SK-N-SH (cell line): ENCODE data around the gene PCNX2. TPM values are rescaled to one million over a fixed set of nuclear protein-coding genes. Genes with fewer than 3 reads are reported as not detected.

Experiments used
- CTCF ChIA-PET: fragments of 300-600, 350-600 bp; formaldehyde crosslinking; extraction: SDS; loops from one replicate; lab custom pipeline; 2021; lab: Yijun Ruan, JAX
- POLR2A ChIA-PET: fragments of 350-600 bp; sonication (Branson Sonifier 250); formaldehyde crosslinking; extraction: SDS; loops from one replicate; lab custom pipeline; 2020; ENCODE audit warnings: antibody characterized with exemption, inconsistent platforms; lab: Yijun Ruan, JAX
- DNase-seq: peaks from one replicate; pipeline ENCODE4 v3.0.0; 2012
- H2AFZ ChIP-seq: fragments of 200-600 bp; sonication (generic); 2 replicates; pipeline ENCODE4 v1.8.1; 2016; ENCODE audit warnings: antibody characterized with exemption, mild to moderate bottlenecking, low read depth
- H3F3A ChIP-seq: fragments of 200-600 bp; sonication (generic); replicated peaks from 2 replicates; pipeline ENCODE3; 2016; ENCODE audit warnings: antibody characterized with exemption, mild to moderate bottlenecking; ENCODE audit not compliant: insufficient read depth
- H3K27ac ChIP-seq, 2 experiments: fragments of 200-500 bp in 1 of 2; fragments of 200-600 bp in 1 of 2; sonication (Bioruptor generic) in 1 of 2; sonication (generic), shearing (Covaris generic) in 1 of 2; 2 replicates each; pipeline versions ENCODE4 v1.5.1 to v1.6.1; 2014 to 2016; ENCODE audit warnings: low read depth in 2 of 2, inconsistent platforms in 1 of 2, low read length in 1 of 2, mild to moderate bottlenecking in 1 of 2, mixed read lengths in 1 of 2
- H3K27me3 ChIP-seq: fragments of 200-600 bp; sonication (generic), shearing (Covaris generic); 2 replicates; pipeline ENCODE4 v1.6.1; 2016; ENCODE audit warnings: mixed run types; ENCODE audit not compliant: insufficient read depth
- H3K36me3 ChIP-seq, 2 experiments: fragments of 200-500 bp in 1 of 2; fragments of 200-600 bp in 1 of 2; sonication (Bioruptor generic) in 1 of 2; sonication (generic) in 1 of 2; replicated peaks in 1 of 2; 2 replicates each; pipeline versions ENCODE3 to v1.5.1; 2014 to 2016; ENCODE audit warnings: low read length in 1 of 2, mild to moderate bottlenecking in 1 of 2; ENCODE audit not compliant: insufficient read depth in 2 of 2, control insufficient read depth in 1 of 2
- H3K4me1 ChIP-seq, 2 experiments: fragments of 200-500 bp in 1 of 2; fragments of 200-600 bp in 1 of 2; sonication (Bioruptor generic) in 1 of 2; sonication (generic), shearing (Covaris generic) in 1 of 2; 2 replicates each; pipeline versions ENCODE4 v1.5.1 to v1.6.1; 2014 to 2016; ENCODE audit warnings: low read depth in 1 of 2, low read length in 1 of 2, mixed run types in 1 of 2; ENCODE audit not compliant: insufficient read depth in 2 of 2, control insufficient read depth in 1 of 2
- H3K4me2 ChIP-seq: fragments of 200-600 bp; sonication (generic), shearing (Covaris generic); 2 replicates; pipeline ENCODE4 v1.6.1; 2017; ENCODE audit warnings: mixed run types
- H3K4me3 ChIP-seq, 2 experiments: fragments of 200-500 bp in 1 of 2; fragments of 200-600 bp in 1 of 2; sonication (Bioruptor generic) in 1 of 2; sonication (generic), shearing (Covaris generic) in 1 of 2; 2 replicates each; pipeline versions ENCODE4 v1.5.1 to v1.8.1; 2014 to 2016; ENCODE audit warnings: low read depth in 2 of 2, inconsistent platforms in 1 of 2, low read length in 1 of 2, mild to moderate bottlenecking in 1 of 2, mixed read lengths in 1 of 2, moderate library complexity in 1 of 2
- H3K79me2 ChIP-seq: fragments of 200-600 bp; sonication (generic); 2 replicates; pipeline ENCODE4 v1.8.1; 2017; ENCODE audit warnings: mild to moderate bottlenecking; ENCODE audit not compliant: insufficient read depth
- H3K9ac ChIP-seq: fragments of 200-600 bp; sonication (generic); 2 replicates; pipeline ENCODE4 v1.6.1; 2017; ENCODE audit warnings: mixed run types
- H3K9me2 ChIP-seq: fragments of 200-600 bp; sonication (generic); 2 replicates; pipeline ENCODE4 v1.6.1; 2017; ENCODE audit warnings: mixed run types
- H3K9me3 ChIP-seq: fragments of 200-600 bp; sonication (generic); 2 replicates; pipeline ENCODE4 v1.6.1; 2017; ENCODE audit warnings: mixed run types, mild to moderate bottlenecking, moderate library complexity
- H4K20me1 ChIP-seq: fragments of 200-600 bp; sonication (generic); 2 replicates; pipeline ENCODE4 v1.6.1; 2017; ENCODE audit warnings: mild to moderate bottlenecking, mixed run types; ENCODE audit not compliant: insufficient read depth
- CHD2 ChIP-seq: fragments of 150-350 bp; IDR thresholded peaks from 2 replicates; pipeline ENCODE4 v1.6.1; 2018; ENCODE audit warnings: low read length; ENCODE audit not compliant: partially characterized antibody
- EZH2phosphoT487 ChIP-seq: fragments of 200-600 bp; sonication (generic); IDR thresholded peaks from 2 replicates; pipeline ENCODE4 v1.6.1; 2017; ENCODE audit warnings: low read depth, mixed run types, mild to moderate bottlenecking, antibody characterized with exemption, moderate library complexity, borderline replicate concordance
- FOSL2 ChIP-seq: IDR thresholded peaks from 2 replicates; pipeline ENCODE4 v1.4.0; 2012; ENCODE audit warnings: low read depth, mild to moderate bottlenecking, moderate library complexity, borderline replicate concordance
- FOXM1 ChIP-seq: IDR thresholded peaks from 2 replicates; pipeline ENCODE4 v1.4.0; 2012; ENCODE audit warnings: low read depth, mild to moderate bottlenecking
- GABPA ChIP-seq: IDR thresholded peaks from 2 replicates; pipeline ENCODE4 v1.4.0; 2012; ENCODE audit warnings: low read depth, mild to moderate bottlenecking
- MXI1 ChIP-seq: IDR thresholded peaks from 2 replicates; pipeline ENCODE4 v1.6.1; 2012; ENCODE audit warnings: mild to moderate bottlenecking, low read depth, low read length, improper control_type of control experiment
- NRF1 ChIP-seq: IDR thresholded peaks from 2 replicates; pipeline ENCODE4 v1.6.1; 2012; ENCODE audit warnings: low read depth, mild to moderate bottlenecking, low read length
- RXRA ChIP-seq: IDR thresholded peaks from 2 replicates; pipeline ENCODE4 v1.4.0; 2012; ENCODE audit warnings: low read depth, mild to moderate bottlenecking, borderline replicate concordance
- TAF1 ChIP-seq: IDR thresholded peaks from 2 replicates; pipeline ENCODE4 v1.6.1; 2012; ENCODE audit warnings: low read depth, mild to moderate bottlenecking, low read length, moderate library complexity, borderline replicate concordance
- TCF12 ChIP-seq: IDR thresholded peaks from 2 replicates; pipeline ENCODE4 v1.4.0; 2012
- TEAD4 ChIP-seq: IDR thresholded peaks from 2 replicates; pipeline ENCODE4 v1.4.0; 2012; ENCODE audit warnings: mild to moderate bottlenecking, borderline replicate concordance; ENCODE audit not compliant: insufficient read depth
- YY1 ChIP-seq: IDR thresholded peaks from 2 replicates; pipeline ENCODE4 v1.4.0; 2012; ENCODE audit warnings: low read depth, mild to moderate bottlenecking
- WGBS: methylation state at CpG from one replicate; pipeline ENCODE4 v1.1.6; 2017; ENCODE audit warnings: low lambda C conversion rate; 5-methylcytosine and 5-hydroxymethylcytosine counted together
- polyA plus RNA-seq, 3 experiments: library from polyadenylated mRNA; depleted of rRNA; stranded (reverse); fragments of >200 nt; gene quantifications; 2 replicates each; pipeline ENCODE4 v1.2.3, GENCODE V29; 2012
- TF ChIP-seq, protein P1 (sequence below): fragments of 150-350 bp; IDR thresholded peaks from 2 replicates; pipeline ENCODE4 v1.6.1; 2017; ENCODE audit warnings: antibody characterized with exemption, low read length, low read depth, borderline replicate concordance
- TF ChIP-seq, protein P2 (sequence below): IDR thresholded peaks from 2 replicates; pipeline ENCODE4 v1.4.0; 2012; ENCODE audit warnings: low read depth
- TF ChIP-seq, protein P3 (sequence below): IDR thresholded peaks from 2 replicates; pipeline ENCODE4; 2012
- TF ChIP-seq, protein P4 (sequence below): IDR thresholded peaks from 2 replicates; pipeline ENCODE4 v1.4.0; 2012; ENCODE audit warnings: low read depth, borderline replicate concordance
- TF ChIP-seq, protein P5 (sequence below): fragments of 200-600 bp; sonication (generic); IDR thresholded peaks from 2 replicates; pipeline ENCODE4 v1.6.1; 2017; ENCODE audit warnings: antibody characterized with exemption, mild to moderate bottlenecking, moderate library complexity
- TF ChIP-seq, protein P6 (sequence below): IDR thresholded peaks from 2 replicates; pipeline ENCODE4 v1.4.0; 2012; ENCODE audit warnings: low read depth, borderline replicate concordance

PCNX2 gene
- polyA plus RNA-seq, 1 of the 3 experiments (the other 2 are of a cell fraction), result 10.6 TPM

DNA sequence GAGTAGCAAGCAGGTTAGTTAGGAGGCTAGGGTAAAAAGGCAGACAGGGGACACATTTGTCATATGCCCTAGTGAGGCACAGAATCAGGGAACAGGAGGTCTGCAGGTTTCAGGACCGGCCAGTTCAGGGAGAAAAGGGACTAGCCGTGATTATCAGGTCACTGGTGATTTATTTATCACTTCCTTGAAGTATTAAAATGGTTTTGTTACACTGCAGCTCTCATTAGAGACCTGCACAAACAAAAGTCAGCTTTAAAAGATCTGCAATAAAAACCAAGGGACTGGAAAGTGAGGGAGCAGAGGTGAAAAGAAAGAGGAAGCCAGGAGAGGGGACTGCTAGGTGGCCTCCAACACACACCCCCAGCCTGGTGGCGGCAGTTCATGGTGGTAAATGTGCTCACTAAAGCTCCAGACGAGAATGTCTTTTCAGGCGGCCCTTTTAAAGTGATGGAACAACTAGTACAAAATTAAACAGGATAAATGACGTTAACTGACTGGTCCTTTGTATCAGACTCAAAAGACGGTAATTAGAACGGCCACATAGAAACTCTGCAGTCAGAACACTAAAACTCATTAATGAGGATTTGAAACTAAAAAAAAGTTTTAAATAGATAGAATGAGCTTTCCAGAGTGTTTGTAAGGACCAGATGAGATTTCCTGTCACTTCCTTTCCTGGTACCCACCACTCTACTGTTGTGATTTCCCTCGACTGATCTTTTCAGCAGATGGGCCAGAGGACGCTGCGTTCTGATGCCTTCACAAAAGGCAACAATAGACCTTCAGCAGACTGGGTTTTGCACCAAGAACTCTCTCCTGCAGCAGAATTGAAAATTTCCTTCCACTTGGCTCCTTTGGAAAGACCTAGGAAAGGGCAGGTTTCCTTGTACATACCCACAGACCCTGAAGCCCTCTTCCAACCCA lies 208.3 kb downstream of the PCNX2 start:
- Histone ChIP-seq H3K79me2 (no peaks in the 10 kb centered on the region), H3K27ac (no peak overlapping the region), H3K27me3 (no peaks in the 10 kb centered on the region), H3K4me3 (no peak overlapping the region), H3K4me1 (no peaks in the 10 kb centered on the region; a peak in 1 of 4 replicates), H3K9ac (no peak overlapping the region), H3K36me3 (peaks cover 5 to 7% of the 10 kb centered on the region in 2 experiments), H3K9me2 (no peaks in the 10 kb centered on the region), H3K9me3 (no peaks in the 10 kb centered on the region), H3F3A (no peaks in the 10 kb centered on the region), H4K20me1 (no peaks in the 10 kb centered on the region), H2AFZ (no peak overlapping the region), H3K4me2 (no peak overlapping the region)
- 96% methylated on average over 10 of the region's 11 CpGs for WGBS
- DNase-seq, result no peak
- TF ChIP-seq, protein P1, sequence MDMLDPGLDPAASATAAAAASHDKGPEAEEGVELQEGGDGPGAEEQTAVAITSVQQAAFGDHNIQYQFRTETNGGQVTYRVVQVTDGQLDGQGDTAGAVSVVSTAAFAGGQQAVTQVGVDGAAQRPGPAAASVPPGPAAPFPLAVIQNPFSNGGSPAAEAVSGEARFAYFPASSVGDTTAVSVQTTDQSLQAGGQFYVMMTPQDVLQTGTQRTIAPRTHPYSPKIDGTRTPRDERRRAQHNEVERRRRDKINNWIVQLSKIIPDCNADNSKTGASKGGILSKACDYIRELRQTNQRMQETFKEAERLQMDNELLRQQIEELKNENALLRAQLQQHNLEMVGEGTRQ, result no peak
- TF ChIP-seq, protein P2, sequence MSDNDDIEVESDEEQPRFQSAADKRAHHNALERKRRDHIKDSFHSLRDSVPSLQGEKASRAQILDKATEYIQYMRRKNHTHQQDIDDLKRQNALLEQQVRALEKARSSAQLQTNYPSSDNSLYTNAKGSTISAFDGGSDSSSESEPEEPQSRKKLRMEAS, result no peak
- no peak for TF ChIP-seq CHD2
- no peak for TF ChIP-seq MXI1
- TF ChIP-seq, protein P3, sequence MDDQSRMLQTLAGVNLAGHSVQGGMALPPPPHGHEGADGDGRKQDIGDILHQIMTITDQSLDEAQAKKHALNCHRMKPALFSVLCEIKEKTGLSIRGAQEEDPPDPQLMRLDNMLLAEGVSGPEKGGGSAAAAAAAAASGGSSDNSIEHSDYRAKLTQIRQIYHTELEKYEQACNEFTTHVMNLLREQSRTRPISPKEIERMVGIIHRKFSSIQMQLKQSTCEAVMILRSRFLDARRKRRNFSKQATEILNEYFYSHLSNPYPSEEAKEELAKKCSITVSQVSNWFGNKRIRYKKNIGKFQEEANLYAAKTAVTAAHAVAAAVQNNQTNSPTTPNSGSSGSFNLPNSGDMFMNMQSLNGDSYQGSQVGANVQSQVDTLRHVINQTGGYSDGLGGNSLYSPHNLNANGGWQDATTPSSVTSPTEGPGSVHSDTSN, result no peak
- no peak for TF ChIP-seq RXRA
- TF ChIP-seq FOXM1, result no peak
- TF ChIP-seq FOSL2, result no peak
- TF ChIP-seq TCF12, result no peak
- TF ChIP-seq, protein P4, sequence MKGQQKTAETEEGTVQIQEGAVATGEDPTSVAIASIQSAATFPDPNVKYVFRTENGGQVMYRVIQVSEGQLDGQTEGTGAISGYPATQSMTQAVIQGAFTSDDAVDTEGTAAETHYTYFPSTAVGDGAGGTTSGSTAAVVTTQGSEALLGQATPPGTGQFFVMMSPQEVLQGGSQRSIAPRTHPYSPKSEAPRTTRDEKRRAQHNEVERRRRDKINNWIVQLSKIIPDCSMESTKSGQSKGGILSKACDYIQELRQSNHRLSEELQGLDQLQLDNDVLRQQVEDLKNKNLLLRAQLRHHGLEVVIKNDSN, result no peak
- TF ChIP-seq EZH2phosphoT487, result no peak
- TF ChIP-seq, protein P5, sequence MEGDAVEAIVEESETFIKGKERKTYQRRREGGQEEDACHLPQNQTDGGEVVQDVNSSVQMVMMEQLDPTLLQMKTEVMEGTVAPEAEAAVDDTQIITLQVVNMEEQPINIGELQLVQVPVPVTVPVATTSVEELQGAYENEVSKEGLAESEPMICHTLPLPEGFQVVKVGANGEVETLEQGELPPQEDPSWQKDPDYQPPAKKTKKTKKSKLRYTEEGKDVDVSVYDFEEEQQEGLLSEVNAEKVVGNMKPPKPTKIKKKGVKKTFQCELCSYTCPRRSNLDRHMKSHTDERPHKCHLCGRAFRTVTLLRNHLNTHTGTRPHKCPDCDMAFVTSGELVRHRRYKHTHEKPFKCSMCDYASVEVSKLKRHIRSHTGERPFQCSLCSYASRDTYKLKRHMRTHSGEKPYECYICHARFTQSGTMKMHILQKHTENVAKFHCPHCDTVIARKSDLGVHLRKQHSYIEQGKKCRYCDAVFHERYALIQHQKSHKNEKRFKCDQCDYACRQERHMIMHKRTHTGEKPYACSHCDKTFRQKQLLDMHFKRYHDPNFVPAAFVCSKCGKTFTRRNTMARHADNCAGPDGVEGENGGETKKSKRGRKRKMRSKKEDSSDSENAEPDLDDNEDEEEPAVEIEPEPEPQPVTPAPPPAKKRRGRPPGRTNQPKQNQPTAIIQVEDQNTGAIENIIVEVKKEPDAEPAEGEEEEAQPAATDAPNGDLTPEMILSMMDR, result no peak
- TF ChIP-seq GABPA, result no peak
- no peak for TF ChIP-seq TEAD4
- TF ChIP-seq, protein P6, sequence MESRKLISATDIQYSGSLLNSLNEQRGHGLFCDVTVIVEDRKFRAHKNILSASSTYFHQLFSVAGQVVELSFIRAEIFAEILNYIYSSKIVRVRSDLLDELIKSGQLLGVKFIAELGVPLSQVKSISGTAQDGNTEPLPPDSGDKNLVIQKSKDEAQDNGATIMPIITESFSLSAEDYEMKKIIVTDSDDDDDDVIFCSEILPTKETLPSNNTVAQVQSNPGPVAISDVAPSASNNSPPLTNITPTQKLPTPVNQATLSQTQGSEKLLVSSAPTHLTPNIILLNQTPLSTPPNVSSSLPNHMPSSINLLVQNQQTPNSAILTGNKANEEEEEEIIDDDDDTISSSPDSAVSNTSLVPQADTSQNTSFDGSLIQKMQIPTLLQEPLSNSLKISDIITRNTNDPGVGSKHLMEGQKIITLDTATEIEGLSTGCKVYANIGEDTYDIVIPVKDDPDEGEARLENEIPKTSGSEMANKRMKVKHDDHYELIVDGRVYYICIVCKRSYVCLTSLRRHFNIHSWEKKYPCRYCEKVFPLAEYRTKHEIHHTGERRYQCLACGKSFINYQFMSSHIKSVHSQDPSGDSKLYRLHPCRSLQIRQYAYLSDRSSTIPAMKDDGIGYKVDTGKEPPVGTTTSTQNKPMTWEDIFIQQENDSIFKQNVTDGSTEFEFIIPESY, result no peak
- no peak for TF ChIP-seq YY1
- no peak for TF ChIP-seq NRF1
- TF ChIP-seq TAF1, result no peak
- CTCF ChIA-PET, result no interaction called here
- POLR2A ChIA-PET, result no interaction called here
